GM21825 (cell line): ENCODE results near the gene HNRNPCL4.
"Not testable (repeated sequence)": the region's sequence is repeated elsewhere in the genome, so short reads cannot be mapped to it uniquely, and the experiment has no call there.

Experiments
- ATAC-seq: cut with Tn5 transposase; IDR thresholded peaks from one replicate; pipeline ENCODE4 v1.9.1; 2021; ENCODE audit warnings: mild to moderate bottlenecking, moderate library complexity; ENCODE audit not compliant: unreplicated experiment

The HNRNPCL4 gene

DNA sequence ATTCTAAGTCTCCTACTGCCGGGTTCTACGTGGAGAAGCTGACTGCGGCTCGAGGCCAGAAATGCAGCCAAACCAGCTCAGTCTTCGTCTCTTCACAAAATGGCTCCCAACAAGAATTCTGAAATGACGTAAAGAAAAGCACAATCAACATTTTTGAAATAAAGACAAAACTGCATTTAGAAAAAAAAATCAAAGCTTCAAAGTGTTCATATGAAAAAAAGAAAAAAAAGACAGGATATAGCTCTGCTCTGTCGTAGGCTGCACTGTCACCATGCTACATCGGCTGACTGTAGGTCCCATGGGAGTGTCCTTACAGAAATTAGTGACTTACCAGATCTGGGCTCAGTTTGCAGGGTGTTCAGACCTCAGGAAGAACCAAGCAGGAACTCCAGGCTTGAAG, at the start of gene HNRNPCL4:
TSS of gene HNRNPCL4 (minus strand) at position 101 of the 400 bp plus-strand sequence. CDS start 164 bp downstream, outside the sequence.
- not testable (repeated sequence) for ATAC-seq

- ATAC-seq: not testable (repeated sequence)
These were observed 43.3 kb upstream of the HNRNPCL4 start for GRCh38 chr1:13208712-13209111.

- ATAC-seq: not testable (repeated sequence)
These were observed 35.9 kb upstream of the HNRNPCL4 start, which contains the start of gene PRAMEF13 for GRCh38 chr1:13201309-13201708. PRAMEF13 (minus strand) TSS chr1:13201409; CDS start chr1:13199589, 1,820 bp downstream.

- ATAC-seq: not testable (repeated sequence)
These were observed 6.1 kb upstream of the HNRNPCL4 start, which contains the start of gene PRAMEF9 for GRCh38 chr1:13171548-13171947. PRAMEF9 (plus strand) TSS chr1:13171848; CDS start chr1:13175281, 3,433 bp downstream.

DNA sequence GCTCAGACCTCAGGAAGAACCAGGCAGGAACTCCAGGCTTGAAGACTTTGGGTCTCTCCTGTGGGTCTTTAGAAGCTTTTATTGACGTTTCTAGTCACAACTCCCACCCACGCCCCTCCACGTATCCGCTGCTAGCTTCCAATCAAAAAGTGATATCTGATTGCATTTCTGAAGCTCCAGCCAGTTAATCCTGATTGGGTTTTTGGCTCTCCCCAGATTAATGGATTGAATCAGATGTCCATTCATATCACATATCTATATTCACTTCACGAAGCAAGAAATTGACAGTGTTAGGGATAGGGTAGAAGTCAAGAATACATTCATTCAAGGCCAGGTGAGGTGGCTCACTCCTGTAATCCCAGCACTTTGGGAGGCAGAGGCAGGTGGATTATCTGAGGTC, 9.5 kb downstream of the HNRNPCL4 start, which contains the start of gene PRAMEF26:
TSS of gene PRAMEF26 (minus strand) at position 101 of the 400 bp plus-strand sequence. CDS start 2,914 bp downstream, outside the sequence.
- ATAC-seq: not testable (repeated sequence)

DNA sequence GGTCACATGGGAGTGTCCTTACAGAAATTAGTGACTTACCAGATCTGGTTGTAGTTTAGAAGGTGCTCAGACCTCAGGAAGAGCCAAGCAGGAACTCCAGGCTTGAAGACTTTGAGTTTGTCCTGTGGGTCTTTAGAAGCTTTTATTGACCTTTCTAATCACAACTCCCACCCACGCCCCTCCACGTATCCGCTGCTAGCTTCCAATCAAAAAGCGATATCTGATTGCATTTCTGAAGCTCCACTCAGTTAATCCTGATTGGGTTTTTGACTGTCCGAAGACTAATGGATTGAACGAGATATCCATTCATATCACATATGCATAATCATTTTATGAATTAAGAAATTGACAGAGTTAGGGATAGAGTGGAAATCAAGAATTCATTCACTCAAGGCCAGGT, 48.7 kb downstream of the HNRNPCL4 start, which contains the start of gene HNRNPCL2:
TSS of gene HNRNPCL2 (minus strand) at position 101 of the 400 bp plus-strand sequence. CDS start 454 bp downstream, outside the sequence.
- not testable (repeated sequence) for ATAC-seq
